Fibroblast of pulmonary artery (primary cell): ENCODE results near the gene RNF227.

Source experiments
- DNase-seq: peaks from one replicate; pipeline ENCODE4 v3.0.0-alpha.2; 2010; ENCODE audit warnings: low read depth
- H3K4me3 ChIP-seq: replicated peaks from 2 replicates; pipeline ENCODE4 v1.5.1; 2011; ENCODE audit warnings: low read depth, mild to moderate bottlenecking, control low read depth, low read length, moderate library complexity
- CTCF ChIP-seq: IDR thresholded peaks from 2 replicates; pipeline ENCODE4 v1.5.1; 2011; ENCODE audit warnings: mild to moderate bottlenecking, control low read depth, low read length, inconsistent platforms; ENCODE audit errors: missing control alignments

The RNF227 gene

GRCh38 chr17:7940743-7941142 is 24.7 kb upstream of the RNF227 start:
- TF ChIP-seq CTCF: no peak
- DNase-seq: no peak
- H3K4me3 ChIP-seq: no peak overlapping the region

- TF ChIP-seq CTCF: no peak
- no peak overlapping the region for H3K4me3 ChIP-seq
- DNase-seq: no peak
Observed at GRCh38 chr17:7940034-7940433, 23.9 kb upstream of the RNF227 start.

- no peak for DNase-seq
- no peak overlapping the region for H3K4me3 ChIP-seq
- TF ChIP-seq CTCF: no peak
Observed at GRCh38 chr17:7935859-7936258, 19.8 kb upstream of the RNF227 start.

- TF ChIP-seq CTCF: peak; percentile 29
- peak overlapping the region; percentile 99 for H3K4me3 ChIP-seq
- DNase-seq: peak; percentile 49
Observed at GRCh38 chr17:7932949-7933348, 16.9 kb upstream of the RNF227 start.

- no peak for TF ChIP-seq CTCF
- peak; percentile 27 for DNase-seq
- peak overlapping the region; percentile 99 for H3K4me3 ChIP-seq
Observed at GRCh38 chr17:7932483-7932891, 16.4 kb upstream of the RNF227 start.

- peak within 1 kb of the TSS; percentile 99 for H3K4me3 ChIP-seq
- DNase-seq: peak; percentile 99
- no peak for TF ChIP-seq CTCF
Observed at GRCh38 chr17:7931709-7932482, 15.8 kb upstream of the RNF227 start, which contains the start of the genes CNTROB and TRAPPC1. Gene CNTROB, plus strand, starts transcription at chr17:7932206. Its CDS starts 874 bp downstream, at chr17:7933080. Gene TRAPPC1, minus strand, starts transcription at chr17:7931946. Its CDS starts 117 bp downstream, at chr17:7931829.
